ENCODE results near the gene TLL1.

TLL1 gene

DNA sequence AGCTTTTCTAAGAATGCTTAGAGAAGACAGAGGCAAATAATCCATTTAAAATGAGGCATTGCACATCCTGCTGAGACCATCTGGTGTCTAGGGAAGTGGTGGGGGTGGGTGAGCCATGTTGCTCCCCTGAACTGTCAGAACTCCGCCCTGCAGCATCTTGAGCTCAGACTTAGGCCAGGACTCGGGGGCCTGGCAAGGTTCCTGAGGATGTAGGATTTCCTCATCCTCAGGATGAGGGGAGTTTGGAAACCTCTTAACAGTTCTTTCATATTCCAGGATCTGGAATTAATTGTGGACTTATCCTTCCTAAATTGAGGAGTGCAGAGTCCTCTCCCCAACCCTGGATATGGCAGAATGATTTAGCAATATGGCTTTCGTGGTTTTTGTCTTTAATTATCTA lies 6.6 kb downstream of the TLL1 start:
- FAIRE-seq, result no peak
- DNase-seq (ENCODE audit: low spot score), result no peak

DNA sequence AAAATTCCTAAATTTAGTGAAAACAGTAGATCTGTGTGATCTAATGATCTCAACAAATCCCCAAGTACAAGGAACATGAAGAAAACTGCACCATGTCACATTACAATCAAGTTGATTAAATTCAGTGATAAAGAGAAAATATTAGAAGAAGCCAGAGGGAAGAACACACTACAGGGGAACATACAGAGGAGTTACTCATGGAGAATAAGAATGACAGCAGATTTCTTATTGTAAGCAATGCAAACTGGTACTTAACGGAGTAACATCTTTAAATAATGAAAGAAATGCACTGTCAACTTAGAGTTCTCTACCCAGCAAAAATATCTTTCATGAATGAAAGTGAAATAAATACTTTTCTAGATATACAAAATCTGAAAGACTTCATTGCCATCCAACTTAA lies 21.1 kb downstream of the TLL1 start:
- FAIRE-seq (no peak), DNase-seq (ENCODE audit: low spot score) (no peak)

- no peak for FAIRE-seq
- peak; percentile 4 for DNase-seq (ENCODE audit: low spot score)
Measured at GRCh38 chr4:165905405-165906027, 32.5 kb downstream of the TLL1 start.

- no peak for DNase-seq (ENCODE audit: low spot score)
- FAIRE-seq, result no peak
Measured at GRCh38 chr4:165906272-165906671, 33.2 kb downstream of the TLL1 start.

GRCh38 chr4:165909947-165910346 lies 36.9 kb downstream of the TLL1 start:
- no peak for DNase-seq (ENCODE audit: low spot score)
- no peak for FAIRE-seq

- DNase-seq (ENCODE audit: low spot score) (no peak), FAIRE-seq (no peak)
Measured at GRCh38 chr4:165915215-165915614, 42.2 kb downstream of the TLL1 start.

DNA sequence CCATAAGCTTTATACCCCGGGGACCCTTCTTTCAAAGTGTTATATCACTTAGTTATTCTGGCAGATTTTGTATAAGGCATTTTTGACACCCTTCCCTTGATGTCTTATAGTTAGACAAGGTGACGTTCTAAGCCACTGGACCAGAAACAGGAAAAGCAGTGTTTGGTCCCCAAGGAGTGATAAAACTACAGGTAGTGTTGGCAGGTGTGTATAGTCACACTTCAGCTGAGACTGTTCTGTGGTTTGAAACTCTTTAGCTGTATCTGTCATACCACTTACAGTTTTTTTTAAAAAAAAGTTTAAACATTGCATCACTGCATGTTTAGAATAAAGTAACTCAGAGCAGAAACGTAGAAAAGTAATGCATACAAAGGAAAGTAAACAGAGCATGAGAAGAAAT lies 48.5 kb downstream of the TLL1 start:
- DNase-seq (ENCODE audit: low spot score) (no peak), FAIRE-seq (no peak)

DNA sequence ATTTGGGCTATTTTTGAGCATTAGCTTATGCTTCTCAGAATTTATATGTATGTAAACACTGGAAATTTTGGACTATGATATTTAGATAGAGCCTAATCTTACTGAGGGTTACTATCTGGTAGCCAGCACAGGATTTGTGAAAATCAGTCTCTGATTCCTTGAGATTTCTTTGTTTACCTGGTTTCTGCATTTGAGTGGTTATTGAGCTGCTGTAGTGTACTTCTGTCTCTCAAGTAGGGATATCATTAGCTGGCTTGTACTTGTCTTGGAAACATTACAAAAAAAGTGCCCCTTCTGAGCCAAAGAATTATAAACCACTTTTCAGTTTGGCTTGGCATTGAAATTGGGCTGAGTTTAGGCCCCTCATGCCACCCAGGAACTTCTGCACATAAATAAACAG lies 49.7 kb downstream of the TLL1 start:
- FAIRE-seq, result no peak

GRCh38 chr4:165926307-165926706 lies 53.3 kb downstream of the TLL1 start:
- DNase-seq (ENCODE audit: low spot score), result no peak
- FAIRE-seq, result no peak

More for the DNA sequence above, 49.7 kb downstream of the TLL1 start:
- DNase-seq (ENCODE audit: low spot score), result no peak

- no peak for FAIRE-seq
- no peak for DNase-seq (ENCODE audit: low spot score)
Measured at GRCh38 chr4:165927366-165927765, 54.3 kb downstream of the TLL1 start.

DNA sequence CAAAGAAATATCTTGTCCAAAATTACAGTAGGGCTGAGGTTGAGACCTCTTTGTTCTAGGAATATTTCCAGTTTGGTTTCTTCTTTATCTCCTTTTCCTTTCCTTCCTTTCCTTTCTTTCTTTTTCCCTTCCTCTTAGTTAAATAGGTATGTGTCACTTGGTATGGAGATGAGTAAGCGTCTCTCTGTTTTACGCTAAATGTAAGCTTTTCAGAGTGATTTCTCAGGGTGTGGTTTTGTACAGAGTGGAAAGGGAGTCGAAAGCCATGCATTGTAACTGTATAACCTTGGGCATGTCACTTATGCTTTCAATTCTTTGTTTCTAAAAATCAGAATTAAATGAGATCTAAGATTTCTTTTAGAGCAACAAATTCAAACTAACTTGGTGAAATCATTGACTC lies 54.8 kb downstream of the TLL1 start:
- FAIRE-seq (no peak), DNase-seq (ENCODE audit: low spot score) (no peak)

- no peak for FAIRE-seq
- DNase-seq (ENCODE audit: low spot score), result no peak
Measured at GRCh38 chr4:165928601-165929000, 55.6 kb downstream of the TLL1 start.

DNA sequence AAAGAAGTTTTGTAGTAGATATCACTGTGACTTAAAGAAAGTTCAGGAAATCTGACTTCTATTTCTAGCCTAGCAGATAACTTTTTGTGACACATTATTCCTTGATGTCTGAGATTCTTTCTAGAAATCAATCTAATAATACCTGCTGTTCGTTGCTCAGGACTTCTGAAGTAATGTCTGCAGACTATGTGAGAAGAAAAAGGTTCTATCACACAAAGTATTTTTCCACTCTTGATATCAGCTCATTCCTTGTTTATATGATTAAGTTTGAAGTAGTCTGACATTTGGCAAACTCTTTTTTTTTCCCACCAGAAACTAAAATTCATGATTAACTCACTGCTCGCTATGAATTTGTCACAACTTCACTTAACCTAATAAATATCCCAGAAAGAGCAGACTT lies 56.6 kb downstream of the TLL1 start:
- no peak for FAIRE-seq
- no peak for DNase-seq (ENCODE audit: low spot score)

DNA sequence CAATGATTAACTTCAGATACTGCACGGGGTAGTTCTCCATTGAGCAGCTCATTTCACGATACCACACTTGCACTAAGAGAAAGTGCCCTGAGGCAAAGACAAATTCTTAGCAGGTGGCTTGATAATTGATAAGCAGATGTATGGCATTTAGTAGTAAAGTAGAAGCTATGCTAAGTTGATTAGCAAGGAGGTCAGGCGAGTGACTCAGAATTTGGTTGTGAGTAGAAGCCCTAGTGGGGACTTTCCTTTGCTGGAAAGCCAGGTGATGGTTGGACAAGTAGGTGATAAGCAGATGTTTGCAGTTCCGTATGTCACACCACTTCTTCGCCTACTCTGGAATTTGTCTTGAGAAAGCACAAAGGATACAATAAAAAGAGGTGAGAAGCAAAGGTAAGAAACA lies 58.7 kb downstream of the TLL1 start:
- FAIRE-seq (no peak), DNase-seq (ENCODE audit: low spot score) (no peak)

DNA sequence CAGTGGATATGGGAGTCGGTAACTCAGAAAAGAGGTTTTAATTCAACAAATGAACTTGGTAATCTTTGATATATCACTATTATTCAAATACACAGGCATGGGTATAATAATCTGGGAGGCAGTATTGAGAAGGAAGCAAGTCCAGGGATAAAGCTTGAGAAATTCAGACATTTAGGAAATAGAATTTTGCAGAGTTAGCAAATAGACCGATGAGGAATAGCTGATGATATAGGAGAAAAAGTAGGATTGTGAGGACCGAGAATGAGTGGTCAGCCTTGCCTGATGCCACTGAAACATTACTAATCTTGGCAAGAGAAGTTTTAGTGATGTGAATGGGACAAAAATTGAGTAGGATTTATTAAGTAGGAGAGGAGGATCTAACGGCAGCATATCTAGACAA lies 71.9 kb downstream of the TLL1 start:
- DNase-seq (ENCODE audit: low spot score) (no peak), FAIRE-seq (no peak)

GRCh38 chr4:165945991-165946390 lies 73.0 kb downstream of the TLL1 start:
- DNase-seq (ENCODE audit: low spot score), result no peak
- no peak for FAIRE-seq

DNA sequence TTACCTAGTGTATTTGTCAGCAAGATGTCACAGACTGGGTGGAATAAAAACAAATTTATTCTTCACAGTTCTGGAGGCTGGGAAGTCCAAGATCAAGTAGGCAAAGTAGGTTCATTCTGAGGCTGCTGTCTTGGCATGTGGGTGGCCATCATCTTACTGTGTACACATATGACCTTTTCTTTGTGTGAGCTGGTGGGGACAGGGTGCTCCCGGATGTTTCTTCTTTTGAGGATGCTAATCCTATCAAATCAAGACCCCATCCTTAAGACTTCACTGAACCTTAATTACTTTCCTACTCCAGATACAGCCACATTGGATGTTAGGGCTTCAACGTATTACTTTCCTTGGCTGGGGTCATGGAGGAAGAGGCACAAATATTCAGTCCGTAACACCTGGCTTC lies 74.0 kb downstream of the TLL1 start:
- no peak for DNase-seq (ENCODE audit: low spot score)
- FAIRE-seq, result no peak

GRCh38 chr4:165953181-165953580 lies 80.1 kb downstream of the TLL1 start:
- no peak for DNase-seq (ENCODE audit: low spot score)

GRCh38 chr4:165963621-165964020 lies 90.6 kb downstream of the TLL1 start:
- FAIRE-seq, result no peak
- no peak for DNase-seq (ENCODE audit: low spot score)

More at GRCh38 chr4:165953181-165953580, 80.1 kb downstream of the TLL1 start:
- no peak for FAIRE-seq

- no peak for FAIRE-seq
- DNase-seq (ENCODE audit: low spot score), result no peak
Measured at GRCh38 chr4:165964591-165964990, 91.6 kb downstream of the TLL1 start.

- DNase-seq (ENCODE audit: low spot score) (peak; percentile 32), FAIRE-seq (no peak)
Measured at GRCh38 chr4:165965503-165965902, 92.5 kb downstream of the TLL1 start.

DNA sequence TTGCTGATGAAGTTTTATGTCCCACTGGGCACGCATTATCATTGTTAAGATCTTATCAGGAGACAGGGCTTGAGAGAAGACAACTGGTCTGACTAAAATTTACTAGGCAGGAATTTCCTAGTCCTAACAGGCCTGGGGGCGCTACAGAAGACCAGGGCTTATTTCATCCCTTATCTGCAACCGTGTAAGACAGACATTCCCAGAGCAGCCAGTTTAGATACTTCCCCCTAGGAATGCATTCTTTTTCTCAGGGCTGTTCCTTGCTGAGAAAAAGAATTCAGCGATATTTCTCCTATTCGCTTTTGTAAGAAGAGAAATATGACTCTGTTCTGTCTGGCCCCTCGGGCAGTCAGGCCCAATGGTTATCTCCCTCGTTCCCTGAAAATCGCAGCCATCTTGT lies 93.8 kb downstream of the TLL1 start:
- FAIRE-seq, result no peak
- no peak for DNase-seq (ENCODE audit: low spot score)

DNA sequence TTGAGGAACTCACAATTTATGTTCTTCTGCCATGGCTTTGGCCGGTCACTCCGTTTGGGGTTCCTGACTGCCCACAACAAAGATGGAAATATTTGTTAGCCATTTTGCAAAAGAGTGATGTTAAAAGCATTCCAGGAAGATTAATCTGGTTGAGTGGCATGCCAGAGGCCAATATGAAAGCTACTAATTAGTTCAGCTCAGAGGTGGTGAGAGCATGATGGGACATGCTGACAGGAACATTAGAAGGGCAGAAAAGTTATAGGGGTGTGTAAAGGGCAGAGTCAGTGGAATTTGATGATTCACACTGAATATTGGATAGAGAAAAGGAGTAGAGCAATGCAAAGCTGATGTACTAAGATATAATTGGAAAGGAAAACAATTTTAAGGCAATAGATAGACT lies 94.4 kb downstream of the TLL1 start:
- no peak for FAIRE-seq
- DNase-seq (ENCODE audit: low spot score), result no peak
